ENCODE data around the gene PODXL2.

The PODXL2 gene

DNA sequence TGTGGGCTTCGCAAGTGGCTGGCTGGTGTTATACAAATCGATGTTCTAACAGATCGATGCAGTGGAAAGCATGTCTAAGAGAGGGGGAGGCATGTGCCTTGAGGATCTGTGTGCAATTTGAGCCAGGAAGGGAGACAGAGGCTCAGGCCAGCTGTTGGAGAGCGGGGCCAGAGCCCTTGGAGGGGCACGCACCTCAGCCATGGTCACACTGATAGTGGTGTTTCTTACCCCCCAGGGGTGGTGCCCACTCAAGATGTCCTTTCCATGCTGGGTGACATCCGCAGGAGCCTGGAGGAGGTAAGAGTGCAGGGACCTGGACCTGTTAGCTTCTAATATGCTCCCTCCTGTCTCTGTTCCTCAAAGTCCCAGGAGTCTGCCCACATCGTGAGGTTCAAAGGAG, 39.9 kb downstream of the PODXL2 start:
- Histone ChIP-seq H3K27me3 (ENCODE audit: control insufficient read depth, insufficient read depth, low read length) (no peaks in the 10 kb centered on the region), H3K27ac (no peak overlapping the region), H3K4me1 (peaks cover 3% of the 10 kb centered on the region), H3K36me3 (ENCODE audit: control insufficient read depth, insufficient read depth, low read length) (no peaks in the 10 kb centered on the region), H3K9me3 (ENCODE audit: control insufficient read depth, low read length) (no peaks in the 10 kb centered on the region), H2AFZ (no peak overlapping the region), H3K4me2 (ENCODE audit: low read length) (no peak overlapping the region), H3K9ac (no peak overlapping the region), H3K79me2 (no peaks in the 10 kb centered on the region), H3K4me3 (ENCODE audit: low read depth, low read length) (no peak overlapping the region)
- TF ChIP-seq, protein P1, sequence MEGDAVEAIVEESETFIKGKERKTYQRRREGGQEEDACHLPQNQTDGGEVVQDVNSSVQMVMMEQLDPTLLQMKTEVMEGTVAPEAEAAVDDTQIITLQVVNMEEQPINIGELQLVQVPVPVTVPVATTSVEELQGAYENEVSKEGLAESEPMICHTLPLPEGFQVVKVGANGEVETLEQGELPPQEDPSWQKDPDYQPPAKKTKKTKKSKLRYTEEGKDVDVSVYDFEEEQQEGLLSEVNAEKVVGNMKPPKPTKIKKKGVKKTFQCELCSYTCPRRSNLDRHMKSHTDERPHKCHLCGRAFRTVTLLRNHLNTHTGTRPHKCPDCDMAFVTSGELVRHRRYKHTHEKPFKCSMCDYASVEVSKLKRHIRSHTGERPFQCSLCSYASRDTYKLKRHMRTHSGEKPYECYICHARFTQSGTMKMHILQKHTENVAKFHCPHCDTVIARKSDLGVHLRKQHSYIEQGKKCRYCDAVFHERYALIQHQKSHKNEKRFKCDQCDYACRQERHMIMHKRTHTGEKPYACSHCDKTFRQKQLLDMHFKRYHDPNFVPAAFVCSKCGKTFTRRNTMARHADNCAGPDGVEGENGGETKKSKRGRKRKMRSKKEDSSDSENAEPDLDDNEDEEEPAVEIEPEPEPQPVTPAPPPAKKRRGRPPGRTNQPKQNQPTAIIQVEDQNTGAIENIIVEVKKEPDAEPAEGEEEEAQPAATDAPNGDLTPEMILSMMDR (IDR thresholded peaks at IDR 0.05): no peak

DNA sequence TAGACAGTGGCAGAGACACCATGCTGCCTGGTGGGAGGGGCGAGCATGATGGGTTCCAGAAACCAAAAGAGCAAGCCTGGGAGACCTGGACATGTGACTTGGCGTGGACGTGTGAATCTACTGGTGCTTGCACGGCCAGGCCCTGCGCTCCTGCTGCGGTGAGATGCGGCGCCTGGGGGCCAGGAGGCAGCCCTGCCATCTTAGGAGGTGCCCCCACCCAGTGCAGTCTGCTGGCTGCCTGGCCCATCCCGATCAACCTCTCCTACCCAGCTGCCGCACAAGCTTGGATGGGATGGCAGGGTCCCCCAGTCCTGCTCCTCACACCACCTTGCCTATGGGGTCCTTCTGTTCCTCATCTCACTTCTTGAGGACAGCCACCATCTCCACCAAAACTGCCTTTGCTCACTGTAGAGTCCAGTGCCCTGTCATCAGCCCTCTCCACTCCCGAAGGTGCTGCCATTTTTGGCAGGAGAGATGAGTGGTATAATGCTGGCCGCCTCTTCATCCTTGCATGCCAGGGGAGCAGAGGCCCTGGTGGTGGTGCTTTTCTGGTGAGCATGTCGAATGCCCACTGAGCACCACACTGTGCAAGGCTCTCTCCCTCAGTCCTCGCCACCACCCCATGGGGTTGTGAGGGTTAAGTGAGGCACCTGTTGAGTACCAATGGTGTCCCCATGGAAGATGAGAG, 40.7 kb downstream of the PODXL2 start:
- no peaks in the 10 kb centered on the region for H3K36me3 ChIP-seq (ENCODE audit: control insufficient read depth, insufficient read depth, low read length)
- TF ChIP-seq, protein P1 (IDR thresholded peaks at IDR 0.05): no peak
- no peak overlapping the region for H3K9ac ChIP-seq
- H3K9me3 ChIP-seq (ENCODE audit: control insufficient read depth, low read length): no peaks in the 10 kb centered on the region
- H3K4me1 ChIP-seq: peaks cover 3% of the 10 kb centered on the region
- no peak overlapping the region for H3K4me2 ChIP-seq (ENCODE audit: low read length)
- no peaks in the 10 kb centered on the region for H3K79me2 ChIP-seq
- H3K27me3 ChIP-seq (ENCODE audit: control insufficient read depth, insufficient read depth, low read length): no peaks in the 10 kb centered on the region
- no peak overlapping the region for H2AFZ ChIP-seq
- H3K4me3 ChIP-seq (ENCODE audit: low read depth, low read length): no peak overlapping the region
- H3K27ac ChIP-seq: no peak overlapping the region

DNA sequence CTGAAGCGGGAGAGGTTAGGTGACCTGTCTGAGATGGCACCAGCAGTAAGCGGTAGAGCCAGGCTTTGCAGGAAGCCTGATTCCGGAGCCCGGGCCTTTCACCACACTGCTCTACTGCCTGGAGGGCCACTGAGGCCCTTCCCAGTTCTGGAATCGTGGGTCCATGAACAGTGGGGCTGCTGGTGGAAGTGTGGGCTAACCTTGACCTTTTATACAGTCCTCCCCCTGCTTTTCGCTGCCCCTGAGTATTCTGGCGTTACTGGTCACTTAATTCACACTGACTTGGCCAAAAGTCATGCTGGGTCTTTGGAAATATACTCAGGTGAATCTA, 41.2 kb downstream of the PODXL2 start:
- Histone ChIP-seq H3K27ac (no peak overlapping the region), H3K27me3 (ENCODE audit: control insufficient read depth, insufficient read depth, low read length) (no peaks in the 10 kb centered on the region), H3K36me3 (ENCODE audit: control insufficient read depth, insufficient read depth, low read length) (no peaks in the 10 kb centered on the region), H3K79me2 (no peaks in the 10 kb centered on the region), H3K4me1 (peaks cover 3% of the 10 kb centered on the region), H3K4me3 (ENCODE audit: low read depth, low read length) (no peak overlapping the region), H3K9ac (no peak overlapping the region), H2AFZ (no peak overlapping the region), H3K9me3 (ENCODE audit: control insufficient read depth, low read length) (no peaks in the 10 kb centered on the region), H3K4me2 (ENCODE audit: low read length) (no peak overlapping the region)
- TF ChIP-seq, protein P1 (IDR thresholded peaks at IDR 0.05): no peak

DNA sequence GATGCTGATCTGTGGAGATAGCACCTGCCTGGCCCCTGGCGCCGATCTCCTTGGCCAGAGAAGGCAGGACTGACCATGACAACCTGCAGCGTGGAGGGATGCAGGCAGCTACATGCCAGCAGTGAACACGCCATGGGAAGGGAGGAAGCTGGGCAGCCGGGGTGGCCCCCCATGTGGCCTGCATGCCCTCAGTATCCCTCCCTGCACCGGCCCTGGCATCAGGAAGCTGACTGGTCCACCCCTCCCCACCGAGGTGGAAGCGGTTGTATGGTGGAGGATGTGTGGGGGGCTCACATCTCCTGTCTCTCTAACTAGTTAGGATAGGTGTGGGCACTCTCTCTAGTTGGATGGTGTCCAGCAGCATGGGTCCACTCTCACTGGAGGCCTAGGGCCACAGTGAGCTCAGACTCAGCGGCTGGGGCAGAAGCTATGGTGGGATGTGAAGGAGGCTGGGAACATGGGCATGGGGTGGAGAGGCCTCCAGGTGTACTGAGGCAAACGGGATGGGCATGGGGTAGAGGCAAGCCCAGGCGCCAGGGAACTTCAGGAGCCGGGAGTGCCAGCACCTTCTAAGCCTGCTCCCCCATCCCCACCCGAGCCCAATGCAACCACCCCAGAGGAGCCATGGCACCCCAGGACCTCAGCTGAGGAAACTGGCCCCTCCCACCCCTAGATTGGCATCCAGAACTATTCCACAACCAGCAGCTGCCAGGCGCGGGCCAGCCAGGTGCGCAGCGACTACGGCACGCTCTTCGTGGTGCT, 42.0 kb downstream of the PODXL2 start:
- peaks cover 3% of the 10 kb centered on the region for H3K4me1 ChIP-seq
- no peaks in the 10 kb centered on the region for H3K27me3 ChIP-seq (ENCODE audit: control insufficient read depth, insufficient read depth, low read length)
- H3K4me2 ChIP-seq (ENCODE audit: low read length): no peak overlapping the region
- no peak overlapping the region for H3K27ac ChIP-seq
- H3K79me2 ChIP-seq: no peaks in the 10 kb centered on the region
- H3K36me3 ChIP-seq (ENCODE audit: control insufficient read depth, insufficient read depth, low read length): no peaks in the 10 kb centered on the region
- TF ChIP-seq, protein P1 (IDR thresholded peaks at IDR 0.05): no peak
- H3K4me3 ChIP-seq (ENCODE audit: low read depth, low read length): no peak overlapping the region
- H3K9ac ChIP-seq: no peak overlapping the region
- no peak overlapping the region for H2AFZ ChIP-seq
- H3K9me3 ChIP-seq (ENCODE audit: control insufficient read depth, low read length): no peaks in the 10 kb centered on the region
